GM19043 (cell line): ENCODE data around the gene NTMT1.
"Not testable (repeated sequence)": the region's sequence is repeated elsewhere in the genome, so short reads cannot be mapped to it uniquely, and the experiment has no call there.

Experiments used
- ATAC-seq: cut with Tn5 transposase; IDR thresholded peaks from one replicate; pipeline ENCODE4 v1.9.1; 2021; ENCODE audit warnings: low read depth; ENCODE audit not compliant: unreplicated experiment

The NTMT1 gene

DNA sequence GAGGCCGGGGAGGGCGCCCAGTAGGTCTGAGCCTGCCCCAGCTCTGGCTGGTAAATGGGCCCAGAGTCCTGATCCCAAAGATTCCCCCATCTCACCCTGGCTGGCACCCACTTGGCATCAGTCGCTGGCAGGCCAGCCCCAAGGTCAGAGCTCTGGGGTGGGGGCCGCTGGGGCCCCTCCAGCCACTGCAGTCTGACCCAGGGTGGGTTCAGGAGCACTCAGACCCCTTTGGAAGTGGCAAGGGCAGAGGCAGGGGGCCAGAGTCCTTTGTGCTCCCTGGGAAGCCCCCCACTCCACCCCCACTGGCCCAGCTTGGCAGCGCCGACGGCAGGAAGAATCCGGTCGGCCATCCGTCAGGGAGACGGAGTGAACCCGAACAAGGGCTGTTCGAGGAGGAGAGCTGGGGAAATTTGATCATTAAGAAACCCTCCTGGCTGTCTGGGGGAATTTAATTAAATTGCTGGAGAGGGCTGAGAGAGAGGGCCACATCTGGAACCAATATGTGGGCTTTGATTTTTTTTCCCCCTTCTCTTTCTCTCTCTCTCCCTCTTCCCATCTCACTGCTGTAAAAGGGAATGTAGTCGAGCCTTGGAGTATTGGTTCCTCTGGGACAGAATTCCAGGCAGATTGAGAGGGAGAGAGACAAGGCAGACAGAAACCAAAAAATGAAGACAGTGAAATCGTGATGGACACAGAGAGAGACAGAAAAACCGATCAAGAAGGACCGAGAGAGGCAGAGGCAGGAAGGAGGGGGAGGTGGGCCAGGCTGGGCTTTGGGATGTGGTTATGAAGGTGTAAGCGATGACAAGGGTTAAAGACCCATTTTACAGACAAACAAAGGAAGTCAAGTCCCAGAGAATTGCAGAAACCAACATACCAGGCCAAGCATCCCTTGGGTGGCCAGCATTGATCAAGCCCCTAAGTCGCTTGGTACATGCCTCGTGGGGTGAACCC, 24.0 kb downstream of the NTMT1 start:
- ATAC-seq, result no peak

DNA sequence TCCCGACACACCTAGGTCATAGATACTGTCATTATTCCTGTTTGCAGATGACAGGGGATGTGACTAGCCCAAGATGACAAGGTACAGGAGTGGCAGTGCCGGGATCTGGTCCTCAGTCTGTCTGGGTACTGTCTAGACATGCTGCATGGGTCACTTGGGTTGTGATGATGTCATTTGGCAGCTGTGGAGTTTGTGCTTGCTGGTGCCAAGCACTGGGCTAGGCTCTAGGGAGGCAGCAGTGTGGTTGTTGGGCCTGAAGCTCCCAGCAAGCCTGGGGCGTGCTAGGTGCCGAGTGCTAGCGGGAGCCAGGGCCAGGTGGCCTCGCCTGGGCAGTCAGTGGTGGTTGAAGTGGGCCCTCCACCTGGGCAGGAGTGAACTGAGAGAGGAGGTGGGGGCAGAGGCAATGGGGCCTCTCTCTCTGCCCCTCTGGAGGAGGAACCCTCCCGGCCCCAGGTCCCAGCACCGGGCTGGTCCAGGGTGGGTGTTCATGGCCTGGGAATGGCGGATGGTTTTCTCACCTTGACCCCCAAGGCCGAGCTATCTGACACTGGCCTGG, 24.8 kb downstream of the NTMT1 start:
- ATAC-seq, result no peak

GRCh38 chr9:129653823-129654553, 28.0 kb downstream of the NTMT1 start:
- no peak for ATAC-seq

GRCh38 chr9:129654554-129655040, 28.6 kb downstream of the NTMT1 start:
- ATAC-seq, result no peak

DNA sequence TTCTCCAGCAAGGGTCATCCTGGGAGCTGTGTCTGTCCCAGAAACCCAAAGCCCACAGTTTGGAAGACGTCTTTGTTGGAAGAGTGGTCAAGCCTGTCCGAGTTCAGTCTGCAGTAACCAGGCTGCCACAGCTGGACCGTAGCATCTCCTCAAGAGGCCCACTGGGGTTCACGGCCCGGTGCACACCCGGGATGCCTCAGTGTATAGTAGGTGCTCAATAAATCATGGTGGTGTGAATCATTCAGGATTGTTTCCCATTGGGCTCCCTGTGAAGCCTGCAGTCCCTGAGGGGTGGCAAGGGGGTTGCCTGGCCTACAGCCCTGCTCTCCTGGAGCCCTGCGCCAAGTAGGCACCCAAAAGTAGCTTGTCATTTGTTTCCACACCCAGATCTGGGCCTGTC, 29.2 kb downstream of the NTMT1 start:
- ATAC-seq, result no peak

- no peak for ATAC-seq
Measured at GRCh38 chr9:129655696-129656095, 29.7 kb downstream of the NTMT1 start.

DNA sequence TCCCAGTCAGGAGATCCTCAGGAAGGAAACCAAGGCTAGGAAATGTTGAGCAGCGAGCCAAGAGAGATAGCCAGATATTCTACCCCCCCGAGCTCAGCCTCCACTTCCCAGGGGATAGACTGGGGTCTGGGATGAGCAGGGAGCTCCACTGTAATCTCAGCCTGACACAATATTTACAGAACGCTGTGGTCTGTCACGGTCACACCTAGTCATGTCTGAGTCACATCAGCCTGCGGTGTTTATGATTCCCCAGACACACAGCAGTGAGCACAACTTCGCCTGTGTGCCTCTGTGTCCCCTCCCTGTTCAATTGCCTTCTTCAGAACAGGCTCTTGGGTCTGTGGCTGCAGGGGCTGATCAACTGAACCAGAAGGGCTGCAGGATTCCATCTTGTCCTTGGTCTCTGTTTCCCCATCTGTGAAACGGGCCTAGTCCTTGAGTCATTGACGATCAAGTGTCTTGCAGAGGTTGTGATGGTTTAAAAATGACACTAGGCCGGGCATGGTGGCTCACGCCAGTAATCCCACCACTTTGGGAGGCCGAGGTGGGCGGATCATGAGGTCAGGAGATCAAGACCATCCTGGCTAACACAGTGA, 30.9 kb downstream of the NTMT1 start:
- no peak for ATAC-seq

DNA sequence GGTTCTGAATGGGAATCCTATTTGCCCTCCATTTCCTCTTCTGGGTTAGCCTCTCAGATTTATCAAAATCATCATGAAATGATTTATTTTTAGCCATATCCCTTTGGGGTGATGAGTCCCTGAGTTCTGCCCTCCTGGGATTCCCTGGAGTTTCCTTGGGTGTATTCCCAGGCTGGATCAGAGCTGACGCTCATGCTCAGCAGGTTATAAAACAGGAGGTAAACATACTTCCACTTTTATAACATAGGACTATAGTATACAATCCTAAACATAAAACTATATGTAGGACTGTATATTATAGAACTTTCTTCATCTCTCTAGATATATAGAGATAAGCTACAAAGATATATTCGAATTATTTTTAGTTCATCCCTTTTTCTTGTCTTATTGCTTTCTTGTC, 35.1 kb downstream of the NTMT1 start:
- ATAC-seq, result no peak

DNA sequence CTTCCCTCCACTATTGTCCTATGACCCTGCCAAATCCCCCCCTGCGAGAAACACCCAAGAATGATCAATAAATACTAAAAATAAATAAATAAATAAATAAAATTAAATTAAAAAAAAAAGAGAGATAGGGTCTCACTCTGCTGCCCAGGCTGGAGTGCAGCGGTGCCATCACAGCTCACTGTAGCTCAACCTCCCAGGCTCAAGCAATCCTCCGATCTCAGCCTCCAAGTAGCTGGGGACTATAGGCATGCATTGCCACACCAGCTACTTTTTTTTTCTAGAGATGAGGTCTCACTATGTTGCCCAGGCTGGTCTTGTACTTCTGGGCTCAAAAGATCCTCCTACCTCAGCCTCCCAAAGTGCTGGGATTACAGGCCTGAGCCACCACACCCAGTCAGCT, 36.3 kb downstream of the NTMT1 start:
- ATAC-seq, result not testable (repeated sequence)

- no peak for ATAC-seq
Measured at GRCh38 chr9:129664746-129665388, 38.9 kb downstream of the NTMT1 start.

- no peak for ATAC-seq
Measured at GRCh38 chr9:129665389-129665775, 39.4 kb downstream of the NTMT1 start, which contains the start of gene PRRX2. PRRX2 (plus strand) TSS chr9:129665647; CDS start chr9:129665868, 221 bp downstream.

DNA sequence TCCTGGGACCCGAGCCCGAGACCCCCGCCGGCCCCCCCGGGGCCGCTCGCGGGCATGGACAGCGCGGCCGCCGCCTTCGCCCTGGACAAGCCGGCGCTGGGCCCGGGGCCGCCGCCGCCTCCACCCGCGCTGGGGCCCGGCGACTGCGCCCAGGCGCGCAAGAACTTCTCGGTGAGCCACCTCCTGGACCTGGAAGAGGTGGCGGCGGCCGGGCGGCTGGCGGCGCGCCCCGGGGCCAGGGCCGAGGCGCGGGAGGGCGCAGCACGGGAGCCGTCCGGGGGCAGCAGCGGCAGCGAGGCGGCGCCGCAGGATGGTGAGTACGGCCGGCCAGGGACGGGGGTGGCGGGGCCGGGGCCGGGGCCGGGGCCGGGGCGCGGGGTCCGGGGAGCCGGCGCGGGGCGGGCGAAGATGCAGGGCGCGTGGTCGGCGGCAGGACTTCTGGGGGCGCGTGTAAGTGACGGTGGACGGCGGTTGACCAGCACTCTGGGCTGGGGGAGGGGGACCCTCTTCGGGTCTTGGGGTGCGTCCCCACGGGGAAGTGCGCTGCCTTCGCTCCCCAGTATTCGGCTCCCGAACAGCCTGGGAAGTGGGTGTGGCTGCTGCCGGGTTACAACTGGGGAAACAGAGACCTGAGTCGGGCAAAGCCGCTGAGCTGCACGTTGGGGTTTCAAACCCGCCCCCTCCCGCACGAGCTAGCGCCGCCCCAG, 40.0 kb downstream of the NTMT1 start:
- ATAC-seq, result no peak

GRCh38 chr9:129666575-129666974, 40.6 kb downstream of the NTMT1 start:
- ATAC-seq, result no peak

GRCh38 chr9:129667378-129667777, 41.4 kb downstream of the NTMT1 start:
- ATAC-seq, result no peak

- no peak for ATAC-seq
Measured at GRCh38 chr9:129667850-129668249, 41.9 kb downstream of the NTMT1 start.

- no peak for ATAC-seq
Measured at GRCh38 chr9:129669141-129669718, 43.3 kb downstream of the NTMT1 start.

DNA sequence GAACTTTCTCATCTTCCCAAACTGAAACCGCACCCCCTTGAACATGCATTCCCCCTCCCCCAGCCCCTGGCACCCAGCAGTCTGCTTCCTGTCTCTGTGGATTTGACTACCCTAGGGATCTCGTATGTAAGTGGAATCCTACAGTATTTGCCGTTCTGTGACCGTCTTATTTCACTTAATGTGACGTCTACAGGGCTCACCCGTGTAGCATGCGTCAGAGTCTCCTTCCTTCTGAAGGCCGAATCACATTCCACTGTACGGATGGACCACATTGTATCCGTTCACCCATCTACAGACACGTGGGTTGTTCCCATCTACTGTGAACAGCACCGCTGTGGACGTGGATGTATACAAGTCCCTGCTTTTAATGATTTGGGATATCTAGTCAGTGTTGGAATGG, 44.0 kb downstream of the NTMT1 start:
- ATAC-seq, result no peak

DNA sequence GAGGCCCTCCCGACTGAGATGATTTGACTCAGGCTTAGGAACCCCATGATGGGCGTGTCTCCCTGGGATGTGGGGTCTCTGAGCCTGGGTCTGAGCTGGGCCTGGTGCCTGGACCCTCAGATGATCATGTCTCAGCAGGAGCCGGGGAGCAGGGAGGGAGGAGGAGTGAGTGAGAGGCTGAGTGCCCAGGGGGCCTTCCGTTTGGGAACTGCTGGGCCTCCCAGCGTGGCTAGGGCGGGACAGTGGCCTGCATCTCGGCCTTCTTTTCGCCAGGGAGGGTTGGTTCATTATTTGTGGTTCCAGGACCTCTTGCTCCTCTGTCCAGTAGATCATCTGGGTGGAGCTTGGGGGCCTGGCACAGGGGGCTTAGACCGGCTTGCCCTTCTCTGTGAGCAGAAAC, 45.1 kb downstream of the NTMT1 start:
- no peak for ATAC-seq

DNA sequence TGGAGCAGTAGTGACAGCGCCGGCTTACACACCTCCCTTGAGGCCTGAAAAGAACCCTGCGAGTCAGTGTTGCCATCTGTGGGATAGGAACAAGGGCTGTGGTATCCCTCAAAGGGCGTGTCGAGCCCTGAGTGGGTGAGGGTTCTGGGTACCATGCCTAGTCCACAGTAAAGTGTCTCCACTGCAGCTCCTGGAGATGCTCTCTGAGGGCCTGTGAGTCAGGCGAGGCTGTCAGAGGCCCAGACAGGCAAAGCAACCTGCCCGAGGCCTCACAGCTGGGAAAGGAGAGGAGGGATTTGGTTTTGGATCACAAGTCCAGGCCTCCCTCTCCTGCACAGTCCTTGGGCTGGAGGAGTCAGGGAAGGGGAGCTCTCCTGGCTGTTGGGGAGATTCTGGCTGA, 45.6 kb downstream of the NTMT1 start:
- no peak for ATAC-seq
